Astrocyte (in vitro differentiated cells and primary cell): ENCODE measurements around the gene NEIL3.

Source experiments
- EZH2 ChIP-seq: IDR thresholded peaks from 2 replicates; pipeline ENCODE4 v1.6.1; 2012; ENCODE audit warnings: mild to moderate bottlenecking, low read length, inconsistent platforms; ENCODE audit not compliant: insufficient read depth
- TF ChIP-seq, protein P1 (sequence below): IDR thresholded peaks from 2 replicates; pipeline ENCODE4 v1.5.1; 2011; ENCODE audit warnings: low read depth, mild to moderate bottlenecking, inconsistent platforms, low read length, moderate library complexity; ENCODE audit not compliant: insufficient read depth

DNA sequence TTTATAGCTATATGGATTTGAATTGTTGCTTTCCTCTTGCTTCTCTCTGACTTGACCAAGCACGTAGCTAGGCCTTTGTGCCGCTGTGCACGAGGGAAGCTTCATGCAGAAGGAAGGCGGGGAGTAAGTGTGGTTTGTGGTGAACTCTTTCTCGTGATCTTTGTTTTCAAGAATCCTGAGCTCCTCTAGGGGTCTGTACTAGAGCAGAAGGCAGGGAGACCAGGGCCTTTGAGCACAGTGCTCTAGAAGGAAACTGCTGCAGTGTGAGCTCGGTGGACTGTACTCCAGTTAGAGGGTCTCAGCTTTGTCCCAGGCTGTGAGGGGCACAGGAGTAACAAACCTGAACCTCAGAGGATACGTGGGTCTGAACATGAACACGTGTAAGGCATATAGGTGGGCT is 83.6 kb downstream of the NEIL3 start:
- TF ChIP-seq, protein P1, sequence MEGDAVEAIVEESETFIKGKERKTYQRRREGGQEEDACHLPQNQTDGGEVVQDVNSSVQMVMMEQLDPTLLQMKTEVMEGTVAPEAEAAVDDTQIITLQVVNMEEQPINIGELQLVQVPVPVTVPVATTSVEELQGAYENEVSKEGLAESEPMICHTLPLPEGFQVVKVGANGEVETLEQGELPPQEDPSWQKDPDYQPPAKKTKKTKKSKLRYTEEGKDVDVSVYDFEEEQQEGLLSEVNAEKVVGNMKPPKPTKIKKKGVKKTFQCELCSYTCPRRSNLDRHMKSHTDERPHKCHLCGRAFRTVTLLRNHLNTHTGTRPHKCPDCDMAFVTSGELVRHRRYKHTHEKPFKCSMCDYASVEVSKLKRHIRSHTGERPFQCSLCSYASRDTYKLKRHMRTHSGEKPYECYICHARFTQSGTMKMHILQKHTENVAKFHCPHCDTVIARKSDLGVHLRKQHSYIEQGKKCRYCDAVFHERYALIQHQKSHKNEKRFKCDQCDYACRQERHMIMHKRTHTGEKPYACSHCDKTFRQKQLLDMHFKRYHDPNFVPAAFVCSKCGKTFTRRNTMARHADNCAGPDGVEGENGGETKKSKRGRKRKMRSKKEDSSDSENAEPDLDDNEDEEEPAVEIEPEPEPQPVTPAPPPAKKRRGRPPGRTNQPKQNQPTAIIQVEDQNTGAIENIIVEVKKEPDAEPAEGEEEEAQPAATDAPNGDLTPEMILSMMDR: no peak
- no peak for TF ChIP-seq EZH2
